ENCODE measurements around the gene PTPRCAP. TPM values are rescaled to one million over a fixed set of nuclear protein-coding genes. Genes with fewer than 3 reads are reported as not detected.

Gene PTPRCAP
- total and polyA plus RNA-seq, 9 of the 15 experiments (the other 6 are each of a cell fraction or from before 2014, with no cell fraction given), result 0.22 to 2.0 (median 1.1) TPM; not detected in 4

GRCh38 chr11:67420646-67421429 is 16.6 kb downstream of the PTPRCAP start (continued):
- TF ChIP-seq ZBTB34 (CRISPR knock-in tag; IDR thresholded peaks at IDR 0.05), result no peak
- TF ChIP-seq ZNF316 (IDR thresholded peaks at IDR 0.05), result no peak
- TF ChIP-seq HMG20B (CRISPR knock-in tag; IDR thresholded peaks at IDR 0.05), result no peak
- no peak for TF ChIP-seq SNIP1 (IDR thresholded peaks at IDR 0.05; ENCODE audit: low read depth)
- no peak for TF ChIP-seq KDM2B (CRISPR knock-in tag; IDR thresholded peaks at IDR 0.05)
- no peak for TF ChIP-seq RNF2 (IDR thresholded peaks at IDR 0.05)
- 0 out of 2 replicates have a peak, but pooled peaks have one; percentile 47 for TF ChIP-seq STAT6 (CRISPR knock-in tag; IDR thresholded peaks at IDR 0.05)
- TF ChIP-seq GTF2E2 (tag; IDR thresholded peaks at IDR 0.05), result no peak
- no peak for TF ChIP-seq GATAD2A (IDR thresholded peaks at IDR 0.05)
- TF ChIP-seq ZNF165 (CRISPR knock-in tag; IDR thresholded peaks at IDR 0.05; ENCODE audit: borderline replicate concordance), result no peak
- TF ChIP-seq SRSF7 (optimal IDR thresholded peaks at IDR 0.05; ENCODE audit: low read depth, low read length), result no peak
- no peak for TF ChIP-seq SNRNP70 (optimal IDR thresholded peaks at IDR 0.05; ENCODE audit: low read depth, low read length)
- no peak for TF ChIP-seq MCM5 (IDR thresholded peaks at IDR 0.05; ENCODE audit: low read depth)
- no peak for TF ChIP-seq ZNF707 (CRISPR knock-in tag; conservative IDR thresholded peaks at IDR 0.05)
- TF ChIP-seq ETV5 (CRISPR knock-in tag; IDR thresholded peaks at IDR 0.05; ENCODE audit: low read depth), result no peak
- TF ChIP-seq XRCC5 (IDR thresholded peaks at IDR 0.05; ENCODE audit: low read depth, low read length), result no peak
- peak; percentile 73 for TF ChIP-seq TBP (optimal IDR thresholded peaks at IDR 0.05; ENCODE audit: low read depth, low read length)
- no peak for TF ChIP-seq TSC22D4 (tag; IDR thresholded peaks at IDR 0.05)
- no peak for TF ChIP-seq HNRNPL (IDR thresholded peaks at IDR 0.05; ENCODE audit: low read depth, low read length)
- TF ChIP-seq ZSCAN32 (CRISPR knock-in tag; IDR thresholded peaks at IDR 0.05), result no peak
- peak; percentile 64 for TF ChIP-seq TAF1 (IDR thresholded peaks at IDR 0.05; ENCODE audit: control insufficient read depth, extremely low read depth, insufficient read depth, low read length, severe bottlenecking)
- TF ChIP-seq SMAD1 (IDR thresholded peaks at IDR 0.05; ENCODE audit: low read depth, low read length, partially characterized antibody), result no peak
- no peak for TF ChIP-seq HIVEP1 (CRISPR knock-in tag; IDR thresholded peaks at IDR 0.05)
- TF ChIP-seq BRF1 (IDR thresholded peaks at IDR 0.05; ENCODE audit: borderline replicate concordance, extremely low read depth, insufficient read length), result no peak
- TF ChIP-seq ETS2 (tag; IDR thresholded peaks at IDR 0.05; ENCODE audit: borderline replicate concordance, poor library complexity, severe bottlenecking), result no peak
- 0 out of 2 replicates have a peak, but pooled peaks have one; percentile 6 for TF ChIP-seq JUN (IDR thresholded peaks at IDR 0.05; ENCODE audit: borderline replicate concordance, low read depth, low read length)
- TF ChIP-seq JUN (CRISPR knock-in tag; IDR thresholded peaks at IDR 0.05; ENCODE audit: borderline replicate concordance), result no peak
- TF ChIP-seq ETV1 (tag; conservative IDR thresholded peaks at IDR 0.05; ENCODE audit: low read depth), result no peak
